Motor neuron (in vitro differentiated cells): ENCODE results near the gene EEF1AKMT4. TPM values are rescaled to one million over a fixed set of nuclear protein-coding genes. Genes with fewer than 3 reads are reported as not detected.
A peak's percentile ranks its signal among the peaks of the same experiment; 100 is the strongest.

ENCODE experiments used
- ATAC-seq, 8 experiments: fragments of 200-7000 bp; cut with Tn5 transposase; replicated peaks in 6 of 8; 2 replicates each; pipeline ENCODE4 v1.8.0; 2021; ENCODE audit warnings: mild to moderate bottlenecking in 8 of 8, moderate library complexity in 8 of 8
- H3K27ac ChIP-seq, 2 donors: fragments of 250-450 bp; sonication (Bioruptor Pico); 2 replicates each; pipeline ENCODE4 v1.9.0; 2021; ENCODE audit warnings: antibody characterized with exemption in 2 of 2, mild to moderate bottlenecking in 2 of 2, moderate library complexity in 1 of 2
- H3K4me1 ChIP-seq, 2 donors: fragments of 250-450 bp; sonication (Bioruptor Pico); replicated peaks in 1 of 2; 2 replicates each; pipeline ENCODE4 v1.6.1; 2021; ENCODE audit warnings: antibody characterized with exemption in 2 of 2, mild to moderate bottlenecking in 2 of 2, moderate library complexity in 1 of 2
- H3K4me3 ChIP-seq, 5 donors: fragments of 250-450 bp; sonication (Bioruptor Pico); 2 replicates each; pipeline ENCODE4 v1.9.0; 2021; ENCODE audit warnings: antibody characterized with exemption in 5 of 5, mild to moderate bottlenecking in 5 of 5, moderate library complexity in 4 of 5
- WGBS, 10 experiments: fragments of 450-650 bp; shearing (Covaris generic); methylation state at CpG; one replicate each; pipeline ENCODE4 v1.0.0; 2022; 5-methylcytosine and 5-hydroxymethylcytosine counted together
- in situ Hi-C, 9 experiments: fragments of 400-800 bp; cut with MboI; loops; one replicate each; pipeline ENCODE4 v1.15.0; 2021; ENCODE audit warnings: low sequenced_read_pairs in 9 of 9, low pct_unique_long_range_greater_than_20kb in 2 of 9; ENCODE audit not compliant: unreplicated experiment in 9 of 9
- total RNA-seq, 8 experiments: library from RNA; unstranded; fragments of 300-600 nt; gene quantifications; 2 replicates each; pipeline versions ENCODE4 v1.2.3 to v1.2.4, GENCODE V29; 2022

The EEF1AKMT4 gene
- 10 to 100 TPM in 2 of 8 experiments, 1 to 10 TPM in 6; 4.6 to 15.0 (median 8.0) TPM for total RNA-seq

- Histone ChIP-seq H3K27ac (peak within 1 kb of the TSS; percentile 92 to 98), H3K4me3 (peak within 1 kb of the TSS; percentile 70 to 96 (median 80)), H3K4me1 (peaks cover 7 to 9% of the 10 kb centered on the region in 2 donors)
- peak; percentile 89 to 95 (median 93) for ATAC-seq
- 0 to 7% (median 0%) methylated on average over 1 to 34 of the region's 54 CpGs; no CpG with 5 or more reads in 1 of the 10 experiments for WGBS, 10 experiments
- in situ Hi-C loops: loop anchor here in 4 of 9 experiments (25.0 kb wide), 2 partner anchors 337 to 362 kb away; partner anchors contain the start of gene PARL (in 3 of the 4)
Measured at GRCh38 chr3:184249412-184250166, at the start of gene EEF1AKMT4. Gene EEF1AKMT4, plus strand, starts transcription at chr3:184249672. Its CDS starts 23 bp downstream, at chr3:184249695.

- Histone ChIP-seq H3K4me1 (no peaks in the 10 kb centered on the region), H3K27ac (no peak overlapping the region), H3K4me3 (no peak overlapping the region)
- in situ Hi-C loops: no loop called here
- ATAC-seq: no peak
Measured at GRCh38 chr3:184200825-184201224, 48.6 kb upstream of the EEF1AKMT4 start.

GRCh38 chr3:184203526-184203925 is 45.9 kb upstream of the EEF1AKMT4 start:
- no peak overlapping the region for H3K4me3 ChIP-seq
- no peaks in the 10 kb centered on the region for H3K4me1 ChIP-seq
- no peak overlapping the region for H3K27ac ChIP-seq
- 50 to 94% (median 66%) methylated on average over 2 to 5 of the region's 8 CpGs; no CpG with 5 or more reads in 4 of the 10 experiments for WGBS, 10 experiments
- in situ Hi-C loops: no loop called here
- no peak for ATAC-seq

- Histone ChIP-seq H3K4me1 (no peaks in the 10 kb centered on the region), H3K4me3 (no peak overlapping the region), H3K27ac (no peak overlapping the region)
- in situ Hi-C loops: no loop called here
- 8 to 83% (median 72%) methylated on average over 2 to 10 of the region's 11 CpGs for WGBS, 10 experiments
- no peak for ATAC-seq
Measured at GRCh38 chr3:184209146-184209923, 40.1 kb upstream of the EEF1AKMT4 start.

- Histone ChIP-seq H3K27ac (no peak overlapping the region), H3K4me3 (no peak overlapping the region), H3K4me1 (no peaks in the 10 kb centered on the region)
- ATAC-seq: no peak
- in situ Hi-C loops: no loop called here
- WGBS, 10 experiments: 43 to 83% (median 71%) methylated on average over 2 to 5 of the region's 5 CpGs
Measured at GRCh38 chr3:184211297-184211696, 38.2 kb upstream of the EEF1AKMT4 start.

- H3K4me3 ChIP-seq: no peak overlapping the region
- in situ Hi-C loops: no loop called here
- H3K4me1 ChIP-seq: no peaks in the 10 kb centered on the region
- 9 to 80% (median 63%) methylated on average over 2 to 5 of the region's 5 CpGs for WGBS, 10 experiments
- ATAC-seq: no peak
- no peak overlapping the region for H3K27ac ChIP-seq
Measured at GRCh38 chr3:184211718-184212117, 37.8 kb upstream of the EEF1AKMT4 start.

- WGBS, 10 experiments: 0 to 60% (median 43%) methylated on average over 1 to 2 of the region's 4 CpGs; no CpG with 5 or more reads in 3 of the 10 experiments
- no peak overlapping the region for H3K4me3 ChIP-seq
- H3K27ac ChIP-seq: no peak overlapping the region
- in situ Hi-C loops: no loop called here
- no peak for ATAC-seq
- no peaks in the 10 kb centered on the region for H3K4me1 ChIP-seq
Measured at GRCh38 chr3:184218814-184219213, 30.7 kb upstream of the EEF1AKMT4 start.

- WGBS, 10 experiments: 40 to 89% (median 70%) methylated on average over 1 to 3 of the region's 3 CpGs; no CpG with 5 or more reads in 6 of the 10 experiments
- H3K4me1 ChIP-seq: no peaks in the 10 kb centered on the region
- ATAC-seq: peak in 1 of 8 experiments; percentile 38
- no peak overlapping the region for H3K27ac ChIP-seq
- H3K4me3 ChIP-seq: no peak overlapping the region
- in situ Hi-C loops: no loop called here
Measured at GRCh38 chr3:184222521-184222920, 27.0 kb upstream of the EEF1AKMT4 start.

GRCh38 chr3:184223946-184224345 is 25.5 kb upstream of the EEF1AKMT4 start:
- ATAC-seq: no peak
- WGBS, 10 experiments: 20 to 92% (median 56%) methylated on average over 1 to 3 of the region's 3 CpGs; no CpG with 5 or more reads in 1 of the 10 experiments
- in situ Hi-C loops: no loop called here
- Histone ChIP-seq H3K4me3 (no peak overlapping the region), H3K27ac (no peak overlapping the region), H3K4me1 (no peaks in the 10 kb centered on the region)

- peak in 3 of 8 experiments; percentile 27 to 40 (median 34) for ATAC-seq
- Histone ChIP-seq H3K4me1 (no peaks in the 10 kb centered on the region), H3K27ac (no peak overlapping the region), H3K4me3 (no peak overlapping the region)
- in situ Hi-C loops: no loop called here
- 0 to 67% (median 38%) methylated on average over 1 to 2 of the region's 2 CpGs; no CpG with 5 or more reads in 7 of the 10 experiments for WGBS, 10 experiments
Measured at GRCh38 chr3:184227481-184227935, 22.0 kb upstream of the EEF1AKMT4 start.

GRCh38 chr3:184228376-184229137 is 20.9 kb upstream of the EEF1AKMT4 start:
- Histone ChIP-seq H3K4me1 (no peaks in the 10 kb centered on the region), H3K4me3 (peak overlapping the region in 1 of 5 donors; percentile 45), H3K27ac (no peak overlapping the region)
- 0 to 83% (median 45%) methylated on average over 1 to 8 of the region's 12 CpGs; no CpG with 5 or more reads in 2 of the 10 experiments for WGBS, 10 experiments
- in situ Hi-C loops: no loop called here
- peak in 4 of 8 experiments; percentile 1 to 6 (median 2) for ATAC-seq

- peak within 1 kb of the TSS; percentile 32 to 45 (median 40) for H3K4me3 ChIP-seq
- WGBS, 10 experiments: 4 to 5% methylated on average over 5 to 10 of the region's 66 CpGs; no CpG with 5 or more reads in 8 of the 10 experiments
- ATAC-seq: peak; percentile 83 to 96 (median 92)
- H3K4me1 ChIP-seq: no peaks in the 10 kb centered on the region
- in situ Hi-C loops: no loop called here
- H3K27ac ChIP-seq: no peak within 1 kb of the TSS
Measured at GRCh38 chr3:184229394-184230080, 19.9 kb upstream of the EEF1AKMT4 start, which contains the start of gene VWA5B2. Gene VWA5B2, plus strand, starts transcription at chr3:184229585. Its CDS starts 944 bp downstream, at chr3:184230529.
